Activated T-helper 1 cell treated with anti-CD3 and anti-CD28 coated beads, Interleukin-12 subunit alpha, Interleukin-12 subunit beta, Interleukin-2, Interleukin-4 antibody, amounts not matched to agents 30 ng/mL and 10 ng/mL and 1 ng/mL, durations not matched to agents 14 hours and 24 hours and 36 hours (primary cell): ENCODE data around the gene FAIM2. TPM values are rescaled to one million over a fixed set of nuclear protein-coding genes. Genes with fewer than 3 reads are reported as not detected.

Experiments used
- DNase-seq: peaks from one replicate; pipeline ENCODE4 v3.0.0; 2021; ENCODE audit warnings: low spot score
- H3K27ac Mint-ChIP-seq: one replicate; pipeline ENCODE4 v1.8.0; 2021; ENCODE audit warnings: mild to moderate bottlenecking, mixed read lengths
- H3K27me3 Mint-ChIP-seq: one replicate; pipeline ENCODE4 v1.8.0; 2022; ENCODE audit warnings: mild to moderate bottlenecking, moderate library complexity, mixed read lengths; ENCODE audit not compliant: insufficient read depth
- H3K36me3 Mint-ChIP-seq: one replicate; pipeline ENCODE4 v1.8.0; 2021; ENCODE audit warnings: low read depth, mixed read lengths
- H3K4me1 Mint-ChIP-seq: one replicate; pipeline ENCODE4 v1.8.0; 2021; ENCODE audit warnings: low read depth, mixed read lengths
- H3K4me3 Mint-ChIP-seq: one replicate; pipeline ENCODE4 v1.8.0; 2021; ENCODE audit warnings: mild to moderate bottlenecking, moderate library complexity, mixed read lengths
- H3K9me3 Mint-ChIP-seq: one replicate; pipeline ENCODE4 v1.8.0; 2021; ENCODE audit warnings: mixed read lengths
- intact Hi-C: fragments of 100-400 bp; cut with micrococcal nuclease; formaldehyde crosslinking; loops from one replicate; pipeline ENCODE4 v1.15.1; 2024
- total RNA-seq: library from RNA; stranded (reverse); gene quantifications from 2 replicates; pipeline ENCODE4 v1.2.3, GENCODE V29; 2022

The FAIM2 gene
- total RNA-seq, 1 donor from 2014 or later = 0.49 TPM

DNA sequence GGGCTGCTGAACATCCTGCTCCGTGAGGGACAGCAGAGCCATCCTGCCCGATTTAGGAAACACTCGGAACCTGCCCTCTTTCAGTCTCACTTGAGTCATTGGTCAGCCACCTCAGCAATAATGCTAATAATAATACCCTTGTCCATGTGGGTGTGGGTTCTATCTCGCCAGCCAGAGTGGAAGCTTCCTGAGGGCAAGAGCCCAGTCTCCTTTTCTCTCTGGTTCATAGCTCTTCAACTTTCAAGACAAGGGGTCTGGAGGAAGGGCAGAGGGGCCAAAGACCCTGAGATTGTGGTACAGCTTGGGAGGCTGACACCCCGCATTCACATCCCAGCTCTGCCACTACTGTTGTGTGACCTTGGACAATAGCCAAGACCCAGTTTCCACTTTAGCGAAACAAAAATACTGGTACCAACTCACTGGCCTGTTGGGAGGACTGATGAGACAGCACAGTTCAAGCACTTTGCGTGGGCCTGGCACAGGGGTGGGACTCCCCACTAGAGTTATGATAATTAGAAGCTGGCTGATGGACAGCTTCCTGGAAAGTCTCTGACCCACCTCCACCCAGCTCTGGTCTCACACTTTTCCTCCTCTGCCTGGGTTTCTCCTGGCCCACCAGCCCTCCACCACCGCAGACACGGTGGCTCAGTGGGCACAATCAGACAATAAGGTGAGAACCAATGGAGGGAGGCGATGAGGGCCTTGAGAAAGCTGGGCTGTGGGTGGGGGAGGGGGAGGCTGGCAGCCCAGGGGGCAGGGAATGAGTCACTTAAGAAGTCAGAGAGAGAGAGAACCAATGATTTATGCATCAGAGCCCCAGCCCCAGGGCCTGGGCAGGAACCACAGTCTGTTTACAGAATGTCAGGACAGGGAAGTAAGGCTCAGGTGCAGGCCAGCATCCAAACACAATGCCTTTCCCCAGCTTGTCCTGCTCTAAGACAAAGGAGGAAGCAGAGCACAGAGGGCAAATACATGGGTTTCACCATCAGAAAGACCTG, 9.6 kb downstream of the FAIM2 start:
- no peak overlapping the region for H3K4me3 Mint-ChIP-seq
- no peaks in the 10 kb centered on the region for H3K36me3 Mint-ChIP-seq
- H3K9me3 Mint-ChIP-seq = no peaks in the 10 kb centered on the region
- peaks cover 4% of the 10 kb centered on the region for H3K27me3 Mint-ChIP-seq
- H3K4me1 Mint-ChIP-seq = no peaks in the 10 kb centered on the region
- intact Hi-C loops = no loop called here
- no peak overlapping the region for H3K27ac Mint-ChIP-seq
- DNase-seq = no peak

DNA sequence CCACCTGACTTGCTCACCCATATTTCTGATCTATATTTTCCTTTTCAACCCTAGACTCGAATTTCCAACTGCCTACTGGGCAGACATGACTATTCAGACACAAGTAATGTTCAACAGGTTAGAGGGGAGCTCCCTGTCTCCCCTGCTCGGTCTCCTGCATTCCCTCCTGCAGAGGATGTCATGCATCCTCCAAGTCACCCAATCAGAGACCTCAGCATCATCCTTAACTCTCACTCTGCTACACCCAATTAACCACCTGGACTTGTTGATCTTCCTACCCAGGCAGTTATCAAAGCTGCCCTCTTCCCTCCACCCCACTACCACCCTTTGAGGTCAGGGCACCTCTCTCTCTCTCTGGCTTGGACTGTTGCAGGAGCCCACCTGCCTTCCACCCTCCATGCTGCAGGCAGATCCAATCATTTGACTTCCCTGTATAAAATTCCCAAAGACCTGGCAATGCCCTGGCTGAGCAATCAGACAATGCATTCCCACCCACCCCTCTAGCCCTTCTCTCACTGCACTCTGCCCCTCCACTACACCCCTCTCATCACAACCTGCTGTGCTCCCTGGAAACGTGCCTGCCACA, 10.9 kb downstream of the FAIM2 start:
- H3K27me3 Mint-ChIP-seq = peaks cover 2% of the 10 kb centered on the region
- no peaks in the 10 kb centered on the region for H3K4me1 Mint-ChIP-seq
- DNase-seq = no peak
- intact Hi-C loops = no loop called here
- H3K27ac Mint-ChIP-seq = no peak overlapping the region
- H3K4me3 Mint-ChIP-seq = no peak overlapping the region
- no peaks in the 10 kb centered on the region for H3K9me3 Mint-ChIP-seq
- no peaks in the 10 kb centered on the region for H3K36me3 Mint-ChIP-seq

DNA sequence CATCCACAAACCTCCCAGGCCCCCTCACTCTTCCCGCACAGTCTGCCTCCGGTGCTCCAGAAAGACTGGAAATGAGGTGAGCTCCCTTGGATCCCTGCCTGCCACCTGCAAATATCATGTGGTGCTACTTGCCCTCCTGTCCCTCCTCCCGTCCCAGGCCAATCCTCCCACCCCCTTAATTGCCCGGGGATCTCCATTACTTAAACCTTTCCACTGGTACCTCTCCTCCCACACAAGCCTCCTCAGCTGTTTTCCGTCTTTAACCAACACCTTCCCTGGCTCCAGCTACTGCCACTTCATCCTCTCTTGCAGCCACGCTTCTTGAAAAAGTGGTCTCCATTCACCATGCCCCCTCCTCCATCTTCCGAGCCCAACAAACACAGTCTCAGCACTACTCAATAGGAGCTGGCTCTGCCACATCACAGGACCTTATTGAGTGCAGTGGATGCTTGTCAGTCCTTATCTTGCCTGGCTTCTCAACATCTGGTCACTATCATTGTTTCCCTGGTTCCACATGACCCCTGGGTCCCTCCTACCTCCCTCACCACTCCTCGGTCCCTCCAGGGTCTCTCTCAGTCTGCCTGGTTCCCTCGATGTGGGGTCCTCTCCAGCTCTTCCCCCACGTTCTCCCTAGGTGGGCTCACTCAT, 11.5 kb downstream of the FAIM2 start:
- intact Hi-C loops = no loop called here
- no peak for DNase-seq
- Mint-ChIP-seq H3K27ac (no peak overlapping the region), H3K27me3 (peaks cover 2% of the 10 kb centered on the region), H3K4me1 (no peaks in the 10 kb centered on the region), H3K4me3 (no peak overlapping the region), H3K9me3 (no peaks in the 10 kb centered on the region), H3K36me3 (no peaks in the 10 kb centered on the region)

DNA sequence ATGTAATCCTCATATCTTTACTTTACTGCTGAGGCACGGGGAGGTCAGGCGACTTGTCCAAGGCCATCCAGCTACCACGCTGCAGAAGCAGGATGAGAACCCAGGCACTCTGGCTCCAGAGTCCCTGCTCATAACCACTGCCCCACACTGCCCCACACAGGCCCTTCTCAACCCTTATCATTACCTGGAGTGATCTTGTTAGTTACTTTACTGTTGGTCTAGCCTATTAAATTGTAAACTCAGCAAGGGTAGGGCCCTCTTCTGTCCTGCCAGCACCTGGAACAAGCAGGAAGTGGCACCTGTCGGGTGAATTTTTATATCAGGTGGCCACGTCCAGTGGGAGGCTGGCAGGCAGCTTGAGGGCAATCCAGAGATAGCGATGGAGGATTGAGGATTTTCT, 12.2 kb downstream of the FAIM2 start:
- Mint-ChIP-seq H3K9me3 (no peaks in the 10 kb centered on the region), H3K27me3 (peaks cover 2% of the 10 kb centered on the region), H3K27ac (no peak overlapping the region), H3K4me1 (no peaks in the 10 kb centered on the region), H3K36me3 (no peaks in the 10 kb centered on the region), H3K4me3 (no peak overlapping the region)
- DNase-seq = no peak
- intact Hi-C loops = no loop called here

DNA sequence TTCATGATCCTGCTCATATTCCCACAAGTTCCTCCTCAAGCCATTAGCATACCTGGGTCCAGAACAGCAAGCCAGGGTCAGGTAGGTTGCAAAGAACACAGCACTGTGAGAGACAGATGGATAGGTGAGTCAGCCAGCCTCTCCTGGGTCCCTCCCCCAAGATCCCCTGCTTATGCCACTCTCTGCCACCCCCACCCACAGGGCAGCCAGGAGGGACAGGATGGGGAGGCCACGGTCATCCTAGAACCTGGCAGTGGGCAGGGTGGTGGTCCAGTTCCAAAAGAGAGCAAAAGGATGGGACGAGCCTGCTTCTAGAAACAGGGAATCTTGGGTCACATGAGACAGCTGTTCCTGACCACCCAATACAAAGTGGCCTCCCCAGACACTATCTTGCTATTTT, 12.7 kb downstream of the FAIM2 start:
- no peaks in the 10 kb centered on the region for H3K4me1 Mint-ChIP-seq
- intact Hi-C loops = no loop called here

DNA sequence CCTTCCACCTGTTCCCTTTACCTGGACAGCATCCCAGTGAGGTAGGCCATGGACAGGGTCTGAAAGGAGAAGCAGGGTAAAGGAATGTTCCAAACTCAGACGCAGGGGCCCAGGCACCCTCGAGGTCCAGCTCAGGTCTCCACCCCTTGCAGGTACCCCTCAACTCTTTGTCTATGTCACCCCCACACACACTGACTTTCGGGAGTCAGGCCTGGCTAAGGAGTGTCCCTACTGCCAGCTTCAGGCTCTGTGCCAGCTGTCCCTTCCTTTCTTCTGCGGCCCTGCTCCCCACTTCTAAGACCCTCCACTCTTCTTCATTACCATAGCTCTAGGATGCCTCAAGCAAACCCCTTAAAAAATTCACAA, 13.6 kb downstream of the FAIM2 start:
- H3K27me3 Mint-ChIP-seq = peaks cover 6% of the 10 kb centered on the region
- H3K36me3 Mint-ChIP-seq = no peaks in the 10 kb centered on the region
- no peaks in the 10 kb centered on the region for H3K4me1 Mint-ChIP-seq
- DNase-seq = no peak
- H3K4me3 Mint-ChIP-seq = no peak overlapping the region
- H3K27ac Mint-ChIP-seq = no peak overlapping the region
- intact Hi-C loops = no loop called here
- no peaks in the 10 kb centered on the region for H3K9me3 Mint-ChIP-seq

More for the DNA sequence above, 12.7 kb downstream of the FAIM2 start:
- no peaks in the 10 kb centered on the region for H3K9me3 Mint-ChIP-seq
- H3K27me3 Mint-ChIP-seq = peaks cover 2% of the 10 kb centered on the region
- no peak for DNase-seq
- no peak overlapping the region for H3K27ac Mint-ChIP-seq
- H3K4me3 Mint-ChIP-seq = no peak overlapping the region
- no peaks in the 10 kb centered on the region for H3K36me3 Mint-ChIP-seq

DNA sequence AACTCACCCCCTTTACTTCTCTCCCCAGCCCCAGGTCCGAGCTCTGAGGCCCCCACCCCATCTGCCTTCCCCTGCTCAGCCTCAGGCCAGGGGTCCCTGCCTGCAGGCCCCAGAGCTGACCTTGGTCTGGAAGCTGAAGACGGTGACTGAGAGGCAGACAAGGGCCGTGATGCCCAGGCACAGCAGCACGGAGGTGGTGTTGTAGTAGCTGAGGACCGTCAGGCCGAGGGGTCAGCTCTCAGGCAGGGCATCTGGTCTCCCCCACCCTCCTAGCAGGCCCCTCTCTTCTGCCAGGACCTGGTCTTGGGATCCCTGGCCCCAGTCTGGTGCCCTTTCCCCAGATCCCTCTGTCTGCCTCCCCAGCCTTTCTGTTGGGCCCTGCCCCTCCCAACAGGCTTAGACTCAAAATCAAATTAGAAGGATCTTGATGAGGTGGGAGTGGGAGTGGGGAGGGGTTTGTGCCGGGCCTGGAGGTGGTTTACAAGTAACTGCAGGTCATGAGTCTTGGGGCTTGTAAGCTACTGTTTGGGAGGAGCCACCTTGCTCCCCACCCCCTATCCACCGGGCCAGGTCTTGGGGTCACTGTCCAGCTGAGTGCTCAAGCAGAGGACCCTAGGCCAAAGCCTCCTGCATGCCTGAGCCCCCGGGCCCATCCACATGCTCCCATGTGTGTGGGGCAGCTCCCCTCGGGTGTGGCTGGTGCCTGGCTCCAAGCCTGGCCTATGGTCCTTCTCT, 14.2 kb downstream of the FAIM2 start:
- H3K4me1 Mint-ChIP-seq = no peaks in the 10 kb centered on the region
- intact Hi-C loops = no loop called here
- peaks cover 7% of the 10 kb centered on the region for H3K27me3 Mint-ChIP-seq
- DNase-seq = no peak
- no peaks in the 10 kb centered on the region for H3K9me3 Mint-ChIP-seq
- H3K27ac Mint-ChIP-seq = no peak overlapping the region
- no peak overlapping the region for H3K4me3 Mint-ChIP-seq
- H3K36me3 Mint-ChIP-seq = no peaks in the 10 kb centered on the region

DNA sequence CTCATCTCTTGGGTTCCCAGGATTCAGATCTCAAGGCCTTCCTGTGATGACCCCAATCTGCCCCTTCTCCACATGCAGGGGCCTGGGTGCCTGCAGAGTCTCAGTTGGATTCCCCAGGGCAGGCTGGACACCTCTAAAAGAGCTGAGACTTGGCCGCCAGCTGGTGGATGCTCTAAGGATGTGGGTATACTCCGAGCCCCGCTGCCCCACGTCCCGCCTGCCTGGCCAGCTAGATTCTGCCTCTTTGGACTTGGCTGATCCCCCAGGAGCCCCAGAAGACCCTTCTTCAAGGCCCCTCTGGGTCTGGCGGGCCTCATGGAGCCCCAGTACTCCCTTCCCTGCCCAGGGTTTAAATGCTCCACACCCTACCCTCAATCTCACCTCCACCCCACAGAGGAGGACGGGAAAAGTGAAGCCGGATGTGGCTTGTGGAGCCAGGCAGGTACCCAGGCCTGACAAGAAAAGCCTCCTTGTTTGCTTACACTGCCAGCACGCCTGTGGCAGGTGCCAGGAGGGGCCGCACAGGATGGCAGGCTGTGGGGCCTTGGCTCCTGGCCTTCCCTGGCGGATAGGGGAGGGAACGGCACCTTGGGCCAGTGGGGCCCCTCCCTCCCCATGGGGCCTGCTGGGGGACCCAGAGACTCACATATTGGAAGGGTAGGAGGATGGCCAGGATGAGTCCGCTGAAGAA, 15.1 kb downstream of the FAIM2 start:
- no peaks in the 10 kb centered on the region for H3K9me3 Mint-ChIP-seq
- no peaks in the 10 kb centered on the region for H3K36me3 Mint-ChIP-seq
- H3K4me3 Mint-ChIP-seq = no peak overlapping the region
- H3K27ac Mint-ChIP-seq = no peak overlapping the region
- peaks cover 13% of the 10 kb centered on the region for H3K27me3 Mint-ChIP-seq
- intact Hi-C loops = no loop called here
- no peak for DNase-seq
- no peaks in the 10 kb centered on the region for H3K4me1 Mint-ChIP-seq

DNA sequence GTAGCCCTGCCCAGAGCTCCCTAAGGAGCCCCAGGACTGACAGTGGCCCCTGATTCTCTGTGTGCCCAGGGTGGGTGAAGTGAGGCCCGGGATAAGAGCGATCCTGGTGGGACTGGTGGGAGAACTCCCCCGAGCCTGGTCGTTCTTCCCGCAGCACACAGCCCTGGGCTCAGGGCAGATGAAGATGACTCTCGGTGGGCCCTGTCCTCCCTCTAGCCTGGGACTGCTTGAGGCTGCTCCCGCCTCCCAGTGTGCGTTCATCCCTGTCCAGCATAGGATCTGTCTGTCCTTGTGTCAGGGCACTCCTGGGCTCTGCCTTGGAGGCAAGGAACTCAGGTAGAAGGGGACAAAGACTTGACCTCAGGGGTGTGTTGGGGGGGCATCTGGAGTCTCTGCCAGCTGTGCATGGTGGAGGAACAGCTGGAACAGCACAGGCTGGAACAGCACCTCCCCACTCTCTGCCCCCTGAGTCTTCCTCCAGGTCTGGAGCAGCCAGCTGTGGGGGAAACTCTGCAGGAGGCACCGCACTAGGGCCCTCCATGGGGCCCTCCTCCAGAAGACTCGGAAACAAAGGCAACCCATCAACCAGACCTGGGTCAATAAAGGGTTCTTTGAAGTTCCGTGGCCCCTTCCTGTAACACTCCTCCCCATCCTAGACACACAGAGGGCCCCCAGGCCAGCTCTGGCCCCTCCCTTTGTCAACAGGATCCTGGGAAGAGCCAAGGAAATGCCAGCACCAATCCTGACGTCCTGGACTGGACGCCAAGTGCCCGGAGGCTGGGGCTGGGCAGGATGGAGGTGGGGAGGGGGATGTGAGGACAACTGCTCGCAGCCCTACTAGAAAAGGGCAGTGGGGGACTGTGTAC, 15.9 kb downstream of the FAIM2 start:
- Mint-ChIP-seq H3K4me1 (no peaks in the 10 kb centered on the region), H3K36me3 (no peaks in the 10 kb centered on the region), H3K9me3 (no peaks in the 10 kb centered on the region), H3K27me3 (peaks cover 15% of the 10 kb centered on the region), H3K4me3 (no peak overlapping the region), H3K27ac (no peak overlapping the region)
- intact Hi-C loops = no loop called here
- DNase-seq = no peak

DNA sequence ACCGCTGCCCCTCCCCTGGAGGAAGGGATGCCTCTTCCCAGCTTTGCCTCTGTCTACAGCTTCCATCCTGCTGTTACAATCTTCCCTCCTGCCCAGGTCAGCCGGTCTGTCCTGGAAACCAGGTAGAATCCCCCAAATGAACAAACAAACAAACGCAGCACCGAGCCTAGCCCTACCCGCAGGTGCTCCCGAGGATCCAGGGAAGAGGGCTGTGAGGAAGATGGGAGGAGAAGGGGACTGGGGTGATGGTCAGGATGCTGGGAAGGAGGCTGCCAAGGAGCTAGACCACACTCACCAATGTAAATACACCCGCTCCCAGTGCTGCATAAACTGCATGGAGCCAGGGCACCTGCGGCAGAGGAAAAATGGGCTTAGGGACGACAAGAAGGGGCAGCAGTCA, 16.6 kb downstream of the FAIM2 start:
- H3K27me3 Mint-ChIP-seq = peaks cover 15% of the 10 kb centered on the region
- H3K4me1 Mint-ChIP-seq = no peaks in the 10 kb centered on the region
- H3K36me3 Mint-ChIP-seq = no peaks in the 10 kb centered on the region
- no peak overlapping the region for H3K27ac Mint-ChIP-seq
- no peaks in the 10 kb centered on the region for H3K9me3 Mint-ChIP-seq
- DNase-seq = no peak
- intact Hi-C loops = no loop called here
- H3K4me3 Mint-ChIP-seq = no peak overlapping the region

DNA sequence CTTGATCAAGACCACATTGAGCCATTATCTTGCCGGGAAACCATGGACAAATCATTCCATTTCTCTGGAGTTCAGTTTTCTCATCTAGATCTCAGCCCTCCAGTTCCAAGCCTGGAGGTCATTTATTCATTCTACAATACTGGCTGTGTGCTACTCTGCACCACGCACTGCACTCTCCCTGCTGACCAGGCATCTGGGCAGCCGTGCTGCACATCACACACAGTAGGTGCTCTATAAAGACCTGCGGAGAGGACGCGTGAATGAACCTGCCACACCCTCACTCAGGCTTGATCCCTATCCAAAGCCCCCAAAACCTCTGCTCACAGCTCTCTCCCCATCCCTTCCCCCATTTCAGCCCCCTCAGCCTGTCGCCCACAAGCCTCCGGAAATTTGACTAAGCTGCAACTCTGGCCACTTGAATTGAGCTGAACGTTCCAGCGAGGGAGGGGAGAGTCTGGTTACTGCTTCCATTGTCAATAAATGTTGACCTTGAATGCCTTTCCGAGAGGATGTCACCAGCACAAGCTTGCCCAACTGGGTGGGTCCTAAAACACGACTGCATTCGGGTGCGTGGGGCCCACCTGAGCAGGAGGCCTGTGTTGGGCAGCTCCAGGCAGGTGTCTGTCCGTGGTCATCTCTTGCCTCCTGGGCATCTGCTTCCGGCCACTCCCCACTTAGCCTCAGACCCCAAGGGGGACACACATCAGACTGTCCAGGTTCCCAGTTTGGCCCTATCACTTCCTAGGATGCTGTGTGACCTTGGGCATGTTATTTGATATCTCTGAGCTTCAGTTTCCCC, 17.8 kb downstream of the FAIM2 start:
- Mint-ChIP-seq H3K4me1 (no peaks in the 10 kb centered on the region), H3K27me3 (peaks cover 15% of the 10 kb centered on the region), H3K36me3 (no peaks in the 10 kb centered on the region), H3K4me3 (no peak overlapping the region), H3K9me3 (no peaks in the 10 kb centered on the region), H3K27ac (no peak overlapping the region)
- DNase-seq = no peak
- intact Hi-C loops = no loop called here
